OCI-LY7 (cell line): ENCODE results near the gene KBTBD13. TPM values are rescaled to one million over a fixed set of nuclear protein-coding genes. Genes with fewer than 3 reads are reported as not detected.

ENCODE experiments used
- BruUV-seq: library from RNA; stranded (reverse); fragments of 400-500 nt; replicated peaks from 2 replicates; lab custom pipeline; 2021; lab: Mats Ljungman, UMichigan
- CTCF ChIA-PET: fragments of 300-600 bp; sonication (Branson Sonifier 250); formaldehyde crosslinking; loops from one replicate; lab custom pipeline; 2022; ENCODE audit warnings: antibody characterized with exemption; ENCODE audit not compliant: unreplicated experiment; lab: Charles Lee
- POLR2A ChIA-PET: fragments of 300-600 bp; sonication (Branson Sonifier 250); formaldehyde crosslinking; loops from one replicate; lab custom pipeline; 2022; ENCODE audit warnings: antibody characterized with exemption; lab: Charles Lee
- DNase-seq: peaks from one replicate; pipeline ENCODE4 v3.0.0-alpha.2; 2015; ENCODE audit warnings: low spot score
- H2AFZ ChIP-seq: fragments of 200-600 bp; sonication (generic), shearing (Covaris generic); 2 replicates; pipeline ENCODE4 v1.6.1; 2014; ENCODE audit warnings: mild to moderate bottlenecking, antibody characterized with exemption, low read length, moderate library complexity
- H3K27ac ChIP-seq: fragments of 200-600 bp; sonication (generic); 2 replicates; pipeline ENCODE4 v1.5.1; 2014; ENCODE audit warnings: mixed run types, low read depth, mild to moderate bottlenecking, moderate library complexity, low read length, inconsistent platforms; ENCODE audit not compliant: poor library complexity, severe bottlenecking
- H3K36me3 ChIP-seq: fragments of 200-600 bp; sonication (generic); 2 replicates; pipeline ENCODE4 v1.6.1; 2014; ENCODE audit warnings: mild to moderate bottlenecking, antibody characterized with exemption, low read length, moderate library complexity, mixed read lengths; ENCODE audit not compliant: insufficient read depth
- H3K4me1 ChIP-seq: fragments of 200-600 bp; sonication (generic); 2 replicates; pipeline ENCODE4 v1.5.1; 2014; ENCODE audit warnings: mild to moderate bottlenecking, low read length; ENCODE audit not compliant: insufficient read depth, poor library complexity, severe bottlenecking
- H3K4me2 ChIP-seq: fragments of 200-600 bp; sonication (generic); 2 replicates; pipeline ENCODE4 v1.6.1; 2014; ENCODE audit warnings: mild to moderate bottlenecking, low read length
- H3K4me3 ChIP-seq: fragments of 200-600 bp; sonication (generic); 2 replicates; pipeline ENCODE4 v1.5.1; 2014; ENCODE audit warnings: mild to moderate bottlenecking, low read depth, low read length; ENCODE audit not compliant: poor library complexity, severe bottlenecking
- H3K79me2 ChIP-seq: fragments of 200-600 bp; sonication (generic); 2 replicates; pipeline ENCODE4 v1.6.1; 2016; ENCODE audit warnings: low read depth, mild to moderate bottlenecking, low read length, moderate library complexity, mixed read lengths; ENCODE audit not compliant: insufficient read depth
- H3K9me2 ChIP-seq: fragments of 200-600 bp; sonication (generic); 2 replicates; pipeline ENCODE4 v1.6.1; 2016; ENCODE audit warnings: mild to moderate bottlenecking, low read length, mixed read lengths; ENCODE audit not compliant: insufficient read depth
- H3K9me3 ChIP-seq: fragments of 200-600 bp; sonication (generic); 2 replicates; pipeline ENCODE4 v1.6.1; 2014; ENCODE audit warnings: mild to moderate bottlenecking, mixed run types, low read length, mixed read lengths
- H4K20me1 ChIP-seq: fragments of 200-600 bp; sonication (generic); 2 replicates; pipeline ENCODE4 v1.6.1; 2014; ENCODE audit warnings: mild to moderate bottlenecking, antibody characterized with exemption, low read length, moderate library complexity, mixed read lengths; ENCODE audit not compliant: insufficient read depth
- CTCF ChIP-seq: fragments of 200-600 bp; sonication (generic); conservative IDR thresholded peaks from 2 replicates; pipeline ENCODE4 v1.5.1; 2014; ENCODE audit warnings: mild to moderate bottlenecking, antibody characterized with exemption, low read length, moderate library complexity, mixed read lengths
- EZH2phosphoT487 ChIP-seq: fragments of 200-600 bp; sonication (generic); IDR thresholded peaks from 2 replicates; pipeline ENCODE4 v1.6.1; 2018; ENCODE audit warnings: low read depth, borderline replicate concordance, mild to moderate bottlenecking, mixed run types, antibody characterized with exemption, low read length, moderate library complexity, mixed read lengths
- intact Hi-C: fragments of 100-400 bp; cut with micrococcal nuclease; formaldehyde crosslinking; loops from one replicate; pipeline ENCODE4 v1.10.0; 2022; ENCODE audit not compliant: unreplicated experiment
- total RNA-seq, 2 experiments: library from RNA; depleted of rRNA in 1 of 2; stranded (reverse); fragments of >200 nt in 1 of 2; shearing (Covaris generic) in 1 of 2; gene quantifications; 2 replicates each; pipeline ENCODE4 v1.2.3, GENCODE V29; 2014 to 2022

Gene KBTBD13
- total RNA-seq, 2 experiments from 2014 or later, result not detected

DNA sequence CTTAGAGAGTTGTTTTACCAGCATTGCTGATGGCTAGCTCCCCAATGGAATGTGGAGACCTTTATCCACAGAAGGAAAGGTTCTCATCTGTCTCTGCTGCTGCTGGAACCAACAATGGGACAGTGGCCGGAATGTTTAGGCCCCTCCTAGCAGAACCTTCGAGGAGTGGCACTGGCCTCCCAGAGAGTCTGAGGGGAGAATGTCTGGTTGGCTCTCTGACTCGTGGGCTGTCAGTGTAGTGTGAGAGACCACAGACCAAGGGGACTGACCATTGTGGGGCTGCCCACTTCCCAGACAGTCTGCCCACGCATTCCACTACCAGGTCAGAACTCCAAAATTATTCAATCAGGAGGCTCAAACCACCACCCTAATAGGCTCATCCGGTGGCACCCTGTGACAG, 13.8 kb upstream of the KBTBD13 start:
- POLR2A ChIA-PET, result interaction anchor here (0.5 kb wide), 1 partner anchor 183 kb away, joined by 5 read pairs; no protein-coding TSS in a partner anchor
- intact Hi-C loops, result no loop called here
- H3K36me3 ChIP-seq, result no peaks in the 10 kb centered on the region
- DNase-seq, result no peak
- H3K9me2 ChIP-seq, result no peaks in the 10 kb centered on the region
- no peaks in the 10 kb centered on the region for H3K4me1 ChIP-seq
- H3K79me2 ChIP-seq, result no peaks in the 10 kb centered on the region
- no peak overlapping the region for H3K4me3 ChIP-seq
- H2AFZ ChIP-seq, result no peak overlapping the region
- no peak for TF ChIP-seq EZH2phosphoT487
- no peak for TF ChIP-seq CTCF
- no peak overlapping the region for H3K27ac ChIP-seq
- no TSS peak for BruUV-seq
- no peaks in the 10 kb centered on the region for H4K20me1 ChIP-seq
- H3K9me3 ChIP-seq, result no peaks in the 10 kb centered on the region
- H3K4me2 ChIP-seq, result no peak overlapping the region
- CTCF ChIA-PET, result no interaction called here

GRCh38 chr15:65066001-65066634, 10.4 kb upstream of the KBTBD13 start:
- no peak for TF ChIP-seq CTCF
- no peak for DNase-seq
- H3K4me2 ChIP-seq, result no peak overlapping the region
- no peaks in the 10 kb centered on the region for H3K4me1 ChIP-seq
- H3K4me3 ChIP-seq, result no peak overlapping the region
- no peaks in the 10 kb centered on the region for H3K9me2 ChIP-seq
- BruUV-seq, result no TSS peak
- H3K27ac ChIP-seq, result no peak overlapping the region
- ChIA-PET CTCF (no interaction called here), POLR2A (interaction anchor here (0.7 kb wide), 1 partner anchor 705 kb away, joined by 4 read pairs; no protein-coding TSS in a partner anchor)
- H3K9me3 ChIP-seq, result no peaks in the 10 kb centered on the region
- no peaks in the 10 kb centered on the region for H3K36me3 ChIP-seq
- intact Hi-C loops, result no loop called here
- H4K20me1 ChIP-seq, result no peaks in the 10 kb centered on the region
- H2AFZ ChIP-seq, result no peak overlapping the region
- no peaks in the 10 kb centered on the region for H3K79me2 ChIP-seq

GRCh38 chr15:65066635-65067316, 9.8 kb upstream of the KBTBD13 start:
- TF ChIP-seq EZH2phosphoT487 (no peak), CTCF (no peak)
- Histone ChIP-seq H4K20me1 (no peaks in the 10 kb centered on the region), H3K9me3 (no peaks in the 10 kb centered on the region), H3K36me3 (no peaks in the 10 kb centered on the region), H3K79me2 (no peaks in the 10 kb centered on the region), H2AFZ (no peak overlapping the region), H3K27ac (no peak overlapping the region), H3K4me3 (no peak overlapping the region), H3K4me1 (no peaks in the 10 kb centered on the region), H3K4me2 (no peak overlapping the region), H3K9me2 (no peaks in the 10 kb centered on the region)
- POLR2A ChIA-PET, result no interaction called here
- no peak for DNase-seq
- intact Hi-C loops, result no loop called here
- no TSS peak for BruUV-seq
- CTCF ChIA-PET, result interaction anchor here (0.6 kb wide), 1 partner anchor 141 kb away, joined by 11 read pairs; no protein-coding TSS in a partner anchor
